ENCODE data around the gene GIN1. TPM values are rescaled to one million over a fixed set of nuclear protein-coding genes. Genes with fewer than 3 reads are reported as not detected.

Gene GIN1
- total and polyA plus RNA-seq, 10 of the 15 experiments (the other 5 are each of a cell fraction or from before 2014, with no cell fraction given): 3.3 to 9.7 (median 6.8) TPM

- H3K4me3 ChIP-seq: no peak overlapping the region
- H3K4me1 ChIP-seq (ENCODE audit: control insufficient read depth, insufficient read depth, low read length): no peaks in the 10 kb centered on the region
- BruUV-seq (replicated peaks): no TSS peak
- intact Hi-C loops (cut with micrococcal nuclease; ENCODE audit: unreplicated experiment): loop anchor here (10.0 kb wide), 2 partner anchors 198 to 342 kb away; no protein-coding TSS in a partner anchor
- POLR2A ChIA-PET: no interaction called here
- DNase-seq (ENCODE audit: low read depth, low spot score) (no peak), FAIRE-seq (no peak), ATAC-seq (no peak)
- 75% methylated on average over 2 of the region's 2 CpGs for WGBS (ENCODE audit: insufficient coverage, insufficient replicate concordance, low lambda C conversion rate, missing lambda C conversion rate)
- no peaks in the 10 kb centered on the region for H3K27me3 ChIP-seq (replicated peaks in 1 of 2; ENCODE audit: control insufficient read depth in 2 of 2, insufficient read depth in 2 of 2, low read length in 1 of 2)
- H3K27ac ChIP-seq (ENCODE audit: control insufficient read depth, insufficient read depth): no peak overlapping the region
- no peaks in the 10 kb centered on the region for H3K9me3 ChIP-seq (replicated peaks; ENCODE audit: control insufficient read depth, insufficient read depth, low read length)
- H4K20me1 ChIP-seq (ENCODE audit: control insufficient read depth, insufficient read depth): no peaks in the 10 kb centered on the region
- SMC1A ChIA-PET (ENCODE audit: uncharacterized antibody, unreplicated experiment): interaction anchor here (1.1 to 2.4 kb wide), 5 partner anchors 13 to 452 kb away, joined by 3 to 12 read pairs (median 4); partner anchors contain the start of genes GIN1 and PPIP5K2
- CTCF ChIA-PET: interaction anchor here (1.1 to 3.1 kb wide), 2 partner anchors 13 to 452 kb away, joined by 4 to 9 read pairs; partner anchors contain the start of genes GIN1 and PPIP5K2
- no peak overlapping the region for H3K4me2 ChIP-seq (ENCODE audit: control insufficient read depth, insufficient read depth)
- RAD21 ChIA-PET (ENCODE audit: unreplicated experiment): interaction anchor here (0.7 kb wide), 1 partner anchor 385 kb away, joined by 3 read pairs; no protein-coding TSS in a partner anchor
- no peak overlapping the region for H2AFZ ChIP-seq (ENCODE audit: control insufficient read depth, low read depth, low read length)
- in situ Hi-C loops (cut with MboI): loop anchor here (5.0 to 10.0 kb wide), 3 partner anchors 348 to 548 kb away; no protein-coding TSS in a partner anchor
- H3K36me3 ChIP-seq (ENCODE audit: control insufficient read depth in 2 of 2, insufficient read depth in 2 of 2, low read length in 1 of 2): peaks cover 0 to 4% of the 10 kb centered on the region in 2 experiments; a peak in 1 of 4 replicates
- no peaks in the 10 kb centered on the region; the same call in 1 of the 2 replicates for H3K79me2 ChIP-seq (ENCODE audit: control insufficient read depth, insufficient read depth, low read length)
- H3K9ac ChIP-seq (ENCODE audit: control insufficient read depth, insufficient read depth, low read length): no peak overlapping the region
- no peak for TF ChIP-seq IKZF1 (conservative IDR thresholded peaks at IDR 0.05)
- no peak for TF ChIP-seq CUX1 (IDR thresholded peaks at IDR 0.05; ENCODE audit: insufficient replicate concordance, low read depth, low read length)
- no peak for TF ChIP-seq ETV6 (conservative IDR thresholded peaks at IDR 0.05 in 1 of 2, IDR thresholded peaks at IDR 0.05 in 1 of 2; ENCODE audit: borderline replicate concordance in 1 of 2, low read depth in 1 of 2)
- no peak for TF ChIP-seq CHD2 (IDR thresholded peaks at IDR 0.05; ENCODE audit: borderline replicate concordance, low read depth, low read length)
- TF ChIP-seq TARDBP (IDR thresholded peaks at IDR 0.05; ENCODE audit: borderline replicate concordance): no peak
- TF ChIP-seq SIN3A (IDR thresholded peaks at IDR 0.05; ENCODE audit: low read depth, low read length): no peak
- no peak for TF ChIP-seq WRNIP1 (IDR thresholded peaks at IDR 0.05; ENCODE audit: borderline replicate concordance, low read depth, low read length)
- no peak for TF ChIP-seq MEF2B (IDR thresholded peaks at IDR 0.05; ENCODE audit: partially characterized antibody, poor library complexity, severe bottlenecking)
- TF ChIP-seq CREB1 (IDR thresholded peaks at IDR 0.05; ENCODE audit: low read depth): no peak
- no peak for TF ChIP-seq MYC (IDR thresholded peaks at IDR 0.05; ENCODE audit: insufficient read depth, insufficient read length, insufficient replicate concordance, low read length, severe bottlenecking)
- no peak for TF ChIP-seq NRF1 (conservative IDR thresholded peaks at IDR 0.05; ENCODE audit: low read depth, low read length)
- TF ChIP-seq NFIC (IDR thresholded peaks at IDR 0.05; ENCODE audit: low read depth, low read length): no peak
- no peak for TF ChIP-seq EED (IDR thresholded peaks at IDR 0.05; ENCODE audit: low read depth)
- no peak for TF ChIP-seq YBX1 (IDR thresholded peaks at IDR 0.05)
- TF ChIP-seq RFX5 (IDR thresholded peaks at IDR 0.05; ENCODE audit: low read depth, low read length): no peak
- TF ChIP-seq RB1 (IDR thresholded peaks at IDR 0.05; ENCODE audit: borderline replicate concordance): no peak
- TF ChIP-seq SMARCA5 (IDR thresholded peaks at IDR 0.05): no peak
- TF ChIP-seq E2F8 (IDR thresholded peaks at IDR 0.05; ENCODE audit: low read depth, partially characterized antibody): no peak
Measured at GRCh38 chr5:103133231-103133630, 13.3 kb upstream of the GIN1 start.
